Measurements from ENCODE around the gene EMCN.

DNA sequence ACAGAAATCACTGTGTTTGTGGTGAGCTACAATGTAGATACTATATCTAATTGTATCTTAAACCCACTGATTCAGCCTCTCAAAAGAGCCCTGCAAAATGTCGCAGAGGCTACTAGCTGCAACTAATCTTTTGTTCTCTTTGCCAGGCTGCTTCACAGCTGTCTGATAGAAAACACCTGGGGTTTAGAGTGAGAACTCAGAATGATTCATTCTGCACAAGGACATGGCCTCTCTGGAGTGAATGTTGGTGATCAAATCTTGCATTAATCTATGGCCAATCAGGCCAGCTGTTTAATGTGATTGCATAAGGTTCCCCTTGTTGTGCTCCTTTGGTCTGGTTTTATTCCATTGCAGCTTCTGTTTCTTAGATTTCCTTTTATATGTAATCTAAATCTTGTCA, 100.3 kb downstream of the EMCN start:
- TF ChIP-seq CTCF (IDR thresholded peaks at IDR 0.05) = no peak
- TF ChIP-seq POLR2A (IDR thresholded peaks at IDR 0.05) = no peak

Measured in uterus (tissue), 2 donors.